ENCODE measurements around the gene DHDDS.

- TF ChIP-seq, protein P1, sequence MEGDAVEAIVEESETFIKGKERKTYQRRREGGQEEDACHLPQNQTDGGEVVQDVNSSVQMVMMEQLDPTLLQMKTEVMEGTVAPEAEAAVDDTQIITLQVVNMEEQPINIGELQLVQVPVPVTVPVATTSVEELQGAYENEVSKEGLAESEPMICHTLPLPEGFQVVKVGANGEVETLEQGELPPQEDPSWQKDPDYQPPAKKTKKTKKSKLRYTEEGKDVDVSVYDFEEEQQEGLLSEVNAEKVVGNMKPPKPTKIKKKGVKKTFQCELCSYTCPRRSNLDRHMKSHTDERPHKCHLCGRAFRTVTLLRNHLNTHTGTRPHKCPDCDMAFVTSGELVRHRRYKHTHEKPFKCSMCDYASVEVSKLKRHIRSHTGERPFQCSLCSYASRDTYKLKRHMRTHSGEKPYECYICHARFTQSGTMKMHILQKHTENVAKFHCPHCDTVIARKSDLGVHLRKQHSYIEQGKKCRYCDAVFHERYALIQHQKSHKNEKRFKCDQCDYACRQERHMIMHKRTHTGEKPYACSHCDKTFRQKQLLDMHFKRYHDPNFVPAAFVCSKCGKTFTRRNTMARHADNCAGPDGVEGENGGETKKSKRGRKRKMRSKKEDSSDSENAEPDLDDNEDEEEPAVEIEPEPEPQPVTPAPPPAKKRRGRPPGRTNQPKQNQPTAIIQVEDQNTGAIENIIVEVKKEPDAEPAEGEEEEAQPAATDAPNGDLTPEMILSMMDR (IDR thresholded peaks at IDR 0.05; ENCODE audit: poor library complexity, severe bottlenecking) = no peak
- TF ChIP-seq RAD21 (conservative IDR thresholded peaks at IDR 0.05) = no peak
Measured at GRCh38 chr1:26493938-26494337, 61.8 kb downstream of the DHDDS start.
